ENCODE data around the gene CCDC69. TPM values are rescaled to one million over a fixed set of nuclear protein-coding genes. Genes with fewer than 3 reads are reported as not detected.

CCDC69 gene
- total and polyA plus RNA-seq, 3 experiments from 2014 or later = 47.9 to 134 (median 50.5) TPM

GRCh38 chr5:151174612-151175101 is 49.2 kb downstream of the CCDC69 start:
- H3K36me3 Mint-ChIP-seq = peaks cover 0 to 28% (median 8%) of the 10 kb centered on the region in 3 donors
- no peaks in the 10 kb centered on the region for H3K27me3 Mint-ChIP-seq
- peak overlapping the region in 3 of 8 donors; percentile 59 to 88 (median 64) for H3K27ac Mint-ChIP-seq
- no peak overlapping the region for H3K4me3 Mint-ChIP-seq
- Histone ChIP-seq H3K27me3 (ENCODE audit: insufficient read depth, low read length, poor library complexity, severe bottlenecking) (no peaks in the 10 kb centered on the region), H3K27ac (ENCODE audit: low read depth, low read length) (no peak overlapping the region), H3K4me3 (ENCODE audit: low read length) (no peak overlapping the region), H3K36me3 (ENCODE audit: insufficient read depth, low read length) (peaks cover 7% of the 10 kb centered on the region), H3K4me1 (ENCODE audit: insufficient read depth, low read length) (no peaks in the 10 kb centered on the region), H3K9me3 (ENCODE audit: low read length) (no peaks in the 10 kb centered on the region)
- no peak for DNase-seq
- H3K4me1 Mint-ChIP-seq = peaks cover 10 to 19% (median 12%) of the 10 kb centered on the region in 3 donors
- ChIA-PET CTCF (interaction anchor here (0.8 kb wide), 1 partner anchor 49 kb away, joined by 4 read pairs; no protein-coding TSS in a partner anchor), POLR2A (no interaction called here)
- no peaks in the 10 kb centered on the region for H3K9me3 Mint-ChIP-seq

GRCh38 chr5:151173711-151174611 is 49.9 kb downstream of the CCDC69 start:
- H3K4me3 ChIP-seq (ENCODE audit: low read length) = no peak overlapping the region
- no peak for DNase-seq
- peaks cover 15 to 24% (median 17%) of the 10 kb centered on the region in 3 donors for H3K4me1 Mint-ChIP-seq
- H3K9me3 Mint-ChIP-seq = no peaks in the 10 kb centered on the region
- H3K9me3 ChIP-seq (ENCODE audit: low read length) = no peaks in the 10 kb centered on the region
- peak overlapping the region in 7 of 8 donors; percentile 22 to 90 (median 60) for H3K27ac Mint-ChIP-seq
- peaks cover 0 to 23% (median 8%) of the 10 kb centered on the region in 3 donors for H3K36me3 Mint-ChIP-seq
- ChIA-PET CTCF (interaction anchor here (0.9 to 1.9 kb wide), 4 partner anchors 9 to 59 kb away, joined by 3 to 9 read pairs (median 4); no protein-coding TSS in a partner anchor), POLR2A (no interaction called here)
- H3K27ac ChIP-seq (ENCODE audit: low read depth, low read length) = no peak overlapping the region
- H3K36me3 ChIP-seq (ENCODE audit: insufficient read depth, low read length) = peaks cover 7% of the 10 kb centered on the region
- no peaks in the 10 kb centered on the region for H3K27me3 Mint-ChIP-seq
- H3K4me1 ChIP-seq (ENCODE audit: insufficient read depth, low read length) = no peaks in the 10 kb centered on the region
- no peak overlapping the region for H3K4me3 Mint-ChIP-seq
- H3K27me3 ChIP-seq (ENCODE audit: insufficient read depth, low read length, poor library complexity, severe bottlenecking) = no peaks in the 10 kb centered on the region

GRCh38 chr5:151171529-151171928 is 52.4 kb downstream of the CCDC69 start:
- Histone ChIP-seq H3K4me1 (ENCODE audit: insufficient read depth, low read length) (no peaks in the 10 kb centered on the region), H3K4me3 (ENCODE audit: low read length) (no peak overlapping the region), H3K36me3 (ENCODE audit: insufficient read depth, low read length) (no peaks in the 10 kb centered on the region), H3K9me3 (ENCODE audit: low read length) (no peaks in the 10 kb centered on the region), H3K27ac (ENCODE audit: low read depth, low read length) (no peak overlapping the region), H3K27me3 (ENCODE audit: insufficient read depth, low read length, poor library complexity, severe bottlenecking) (no peaks in the 10 kb centered on the region)
- Mint-ChIP-seq H3K27me3 (no peaks in the 10 kb centered on the region), H3K4me3 (no peak overlapping the region), H3K9me3 (no peaks in the 10 kb centered on the region), H3K27ac (peak overlapping the region; percentile 18 to 93 (median 85)), H3K4me1 (peaks cover 13 to 24% (median 17%) of the 10 kb centered on the region in 3 donors), H3K36me3 (peaks cover 0 to 6% (median 0%) of the 10 kb centered on the region in 3 donors)
- DNase-seq = no peak
- ChIA-PET POLR2A (no interaction called here), CTCF (interaction anchor here (9.7 kb wide), 1 partner anchor 43 kb away, joined by 308 read pairs; no protein-coding TSS in a partner anchor)

GRCh38 chr5:151168602-151169344 is 55.1 kb downstream of the CCDC69 start:
- H3K4me1 Mint-ChIP-seq = peaks cover 21 to 30% (median 24%) of the 10 kb centered on the region in 3 donors
- POLR2A ChIA-PET = no interaction called here

GRCh38 chr5:151167022-151167421 is 56.9 kb downstream of the CCDC69 start:
- peaks cover 21 to 33% (median 24%) of the 10 kb centered on the region in 3 donors for H3K4me1 Mint-ChIP-seq
- no peak overlapping the region for H3K4me3 ChIP-seq (ENCODE audit: low read length)
- peaks cover 9% of the 10 kb centered on the region for H3K4me1 ChIP-seq (ENCODE audit: insufficient read depth, low read length)
- H3K9me3 Mint-ChIP-seq = no peaks in the 10 kb centered on the region
- no peak overlapping the region for H3K27ac ChIP-seq (ENCODE audit: low read depth, low read length)
- H3K27me3 ChIP-seq (ENCODE audit: insufficient read depth, low read length, poor library complexity, severe bottlenecking) = no peaks in the 10 kb centered on the region
- H3K36me3 Mint-ChIP-seq = no peaks in the 10 kb centered on the region
- no peaks in the 10 kb centered on the region for H3K9me3 ChIP-seq (ENCODE audit: low read length)
- H3K4me3 Mint-ChIP-seq = no peak overlapping the region
- no peaks in the 10 kb centered on the region for H3K27me3 Mint-ChIP-seq
- POLR2A ChIA-PET = interaction anchor here (1.1 to 3.0 kb wide), 2 partner anchors 12 to 41 kb away, joined by 4 to 28 read pairs; no protein-coding TSS in a partner anchor
- H3K36me3 ChIP-seq (ENCODE audit: insufficient read depth, low read length) = no peaks in the 10 kb centered on the region
- CTCF ChIA-PET = interaction anchor here (0.9 to 9.7 kb wide), 8 partner anchors 22 to 115 kb away, joined by 3 to 308 read pairs (median 26); no protein-coding TSS in a partner anchor
- DNase-seq = no peak
- peak overlapping the region in 1 of 8 donors; percentile 29 for H3K27ac Mint-ChIP-seq

More at GRCh38 chr5:151168602-151169344, 55.1 kb downstream of the CCDC69 start:
- DNase-seq = no peak
- Histone ChIP-seq H3K36me3 (ENCODE audit: insufficient read depth, low read length) (no peaks in the 10 kb centered on the region), H3K27ac (ENCODE audit: low read depth, low read length) (no peak overlapping the region), H3K9me3 (ENCODE audit: low read length) (no peaks in the 10 kb centered on the region), H3K4me3 (ENCODE audit: low read length) (no peak overlapping the region), H3K4me1 (ENCODE audit: insufficient read depth, low read length) (peaks cover 9% of the 10 kb centered on the region), H3K27me3 (ENCODE audit: insufficient read depth, low read length, poor library complexity, severe bottlenecking) (no peaks in the 10 kb centered on the region)
- Mint-ChIP-seq H3K4me3 (no peak overlapping the region), H3K36me3 (no peaks in the 10 kb centered on the region), H3K9me3 (no peaks in the 10 kb centered on the region), H3K27me3 (no peaks in the 10 kb centered on the region), H3K27ac (peak overlapping the region in 4 of 8 donors; percentile 1 to 83 (median 74))
- CTCF ChIA-PET = interaction anchor here (2.1 to 9.7 kb wide), 3 partner anchors 40 to 117 kb away, joined by 6 to 308 read pairs (median 7); no protein-coding TSS in a partner anchor

- no peaks in the 10 kb centered on the region for H3K36me3 Mint-ChIP-seq
- Histone ChIP-seq H3K27me3 (ENCODE audit: insufficient read depth, low read length, poor library complexity, severe bottlenecking) (no peaks in the 10 kb centered on the region), H3K4me3 (ENCODE audit: low read length) (no peak overlapping the region), H3K9me3 (ENCODE audit: low read length) (no peaks in the 10 kb centered on the region), H3K27ac (ENCODE audit: low read depth, low read length) (no peak overlapping the region), H3K4me1 (ENCODE audit: insufficient read depth, low read length) (peaks cover 9% of the 10 kb centered on the region), H3K36me3 (ENCODE audit: insufficient read depth, low read length) (no peaks in the 10 kb centered on the region)
- H3K27ac Mint-ChIP-seq = peak overlapping the region in 5 of 8 donors; percentile 10 to 89 (median 42)
- POLR2A ChIA-PET = interaction anchor here (0.5 to 3.0 kb wide), 7 partner anchors 10 to 66 kb away, joined by 3 to 28 read pairs (median 4); partner anchors contain the start of gene CCDC69
- peaks cover 13 to 20% (median 14%) of the 10 kb centered on the region in 3 donors for H3K4me1 Mint-ChIP-seq
- peak overlapping the region in 1 of 7 donors; percentile 49 for H3K4me3 Mint-ChIP-seq
- H3K27me3 Mint-ChIP-seq = peaks cover 0 to 2% of the 10 kb centered on the region in 2 donors
- CTCF ChIA-PET = interaction anchor here (0.6 to 9.7 kb wide), 40 partner anchors 8 to 164 kb away, joined by 3 to 308 read pairs (median 8); partner anchors contain the start of genes ANXA6, CCDC69 and GM2A
- DNase-seq = peak; percentile 59 to 85 (median 70)
- no peaks in the 10 kb centered on the region for H3K9me3 Mint-ChIP-seq
Observed at GRCh38 chr5:151164687-151165392, 59.1 kb downstream of the CCDC69 start.

- Mint-ChIP-seq H3K9me3 (no peaks in the 10 kb centered on the region), H3K27me3 (peaks cover 0 to 2% of the 10 kb centered on the region in 2 donors), H3K36me3 (no peaks in the 10 kb centered on the region), H3K4me1 (peaks cover 22 to 31% (median 25%) of the 10 kb centered on the region in 3 donors), H3K27ac (peak overlapping the region in 1 of 8 donors; percentile 48), H3K4me3 (peak overlapping the region in 1 of 7 donors; percentile 50)
- no peak overlapping the region for H3K27ac ChIP-seq (ENCODE audit: low read depth, low read length)
- no peaks in the 10 kb centered on the region for H3K36me3 ChIP-seq (ENCODE audit: insufficient read depth, low read length)
- DNase-seq = no peak
- H3K9me3 ChIP-seq (ENCODE audit: low read length) = no peaks in the 10 kb centered on the region
- peaks cover 21% of the 10 kb centered on the region for H3K4me1 ChIP-seq (ENCODE audit: insufficient read depth, low read length)
- POLR2A ChIA-PET = interaction anchor here (0.7 to 1.2 kb wide), 5 partner anchors 34 to 90 kb away, joined by 3 to 5 read pairs (median 3); partner anchors contain the start of genes CCDC69 and GM2A
- CTCF ChIA-PET = interaction anchor here (1.0 to 9.7 kb wide), 8 partner anchors 18 to 112 kb away, joined by 4 to 308 read pairs (median 24); no protein-coding TSS in a partner anchor
- no peak overlapping the region for H3K4me3 ChIP-seq (ENCODE audit: low read length)
- no peaks in the 10 kb centered on the region for H3K27me3 ChIP-seq (ENCODE audit: insufficient read depth, low read length, poor library complexity, severe bottlenecking)
Observed at GRCh38 chr5:151162776-151163175, 61.1 kb downstream of the CCDC69 start.

All from CD8-positive, alpha-beta memory T cell (primary cell).